GM13976 (cell line): ENCODE results near the gene DLX6.

Source experiments
- DNase-seq: peaks from one replicate; pipeline ENCODE4 v3.0.0; 2012; ENCODE audit warnings: low spot score
- CTCF ChIP-seq: IDR thresholded peaks from 2 replicates; pipeline ENCODE4 v1.5.1; 2012; ENCODE audit warnings: borderline replicate concordance, mild to moderate bottlenecking; ENCODE audit not compliant: insufficient read depth; ENCODE audit errors: extremely low read depth, missing control alignments, control extremely low read depth
- in situ Hi-C: fragments of 300-500 bp; cut with MboI; formaldehyde crosslinking; loops from one replicate; pipeline ENCODE4 v1.12.0; 2022; ENCODE audit warnings: low sequenced_read_pairs, mixed read lengths, inconsistent platforms; ENCODE audit not compliant: unreplicated experiment

The DLX6 gene

GRCh38 chr7:96976106-96976505 lies 29.2 kb upstream of the DLX6 start:
- no peak for DNase-seq
- in situ Hi-C loops, result no loop called here
- no peak for TF ChIP-seq CTCF

- in situ Hi-C loops, result no loop called here
- DNase-seq, result no peak
- TF ChIP-seq CTCF, result no peak
Observed at GRCh38 chr7:96977445-96977844, 27.9 kb upstream of the DLX6 start.

- in situ Hi-C loops, result no loop called here
- no peak for TF ChIP-seq CTCF
- no peak for DNase-seq
Observed at GRCh38 chr7:96979551-96980276, 25.6 kb upstream of the DLX6 start.

- TF ChIP-seq CTCF, result no peak
- in situ Hi-C loops, result no loop called here
- no peak for DNase-seq
Observed at GRCh38 chr7:96982586-96982985, 22.8 kb upstream of the DLX6 start.

- in situ Hi-C loops, result no loop called here
- TF ChIP-seq CTCF, result no peak
- no peak for DNase-seq
Observed at GRCh38 chr7:96985992-96986391, 19.4 kb upstream of the DLX6 start.

- in situ Hi-C loops, result no loop called here
- DNase-seq, result no peak
- TF ChIP-seq CTCF, result no peak
Observed at GRCh38 chr7:96986901-96987300, 18.5 kb upstream of the DLX6 start.
